A549 treated with GW870086 at 1 μM for 4 hours (cell line): ENCODE data around the gene KLK6. TPM values are rescaled to one million over a fixed set of nuclear protein-coding genes. Genes with fewer than 3 reads are reported as not detected.

ENCODE experiments used
- total RNA-seq: library from RNA; stranded (reverse); fragments of 200-300 nt; extraction: Qiagen RNA extraction; gene quantifications from 5 replicates; pipeline ENCODE4 v1.2.3, GENCODE V29; 2022; ENCODE audit warnings: low read depth

The KLK6 gene
- total RNA-seq: 0.15 to 1.5 TPM (median 0.28 TPM) in 5 replicates

GRCh38 chr19:50969413-50969760, at the start of gene KLK6:
Gene KLK6, minus strand, starts transcription at chr19:50969591. Its CDS starts 1,487 bp downstream, at chr19:50968104.

GRCh38 chr19:51001515-51001914, 32.1 kb upstream of the KLK6 start, which contains the start of gene KLK8:
Gene KLK8, minus strand, starts transcription at chr19:51001604. Its CDS starts 437 bp downstream, at chr19:51001167.

GRCh38 chr19:50983625-50984292, 14.4 kb upstream of the KLK6 start, which contains the start of gene KLK7:
Gene KLK7, minus strand, starts transcription at chr19:50983917. Its CDS starts 1,518 bp downstream, at chr19:50982399.

GRCh38 chr19:50952910-50953309, 16.5 kb downstream of the KLK6 start, which contains the start of gene KLK5:
Gene KLK5, minus strand, starts transcription at chr19:50953038. Its CDS starts 381 bp downstream, at chr19:50952657.

GRCh38 chr19:50911206-50912101, 57.9 kb downstream of the KLK6 start, which contains the start of gene KLK4:
Gene KLK4, minus strand, starts transcription at chr19:50911395. Its CDS starts 657 bp downstream, at chr19:50910738.

Other genes with a start within 250 kb of the KLK6 start
- gene SHANK1, start 249.8 kb downstream of the KLK6 start, total RNA-seq: 0.16 to 0.46 TPM (median 0.33 TPM) in 4 of 5 replicates, not detected in the other
- 6.0 to 10.5 TPM (median 9.2 TPM) in 5 replicates for gene CLEC11A, start 246.2 kb downstream of the KLK6 start, total RNA-seq
- gene GPR32, start 199.1 kb downstream of the KLK6 start, total RNA-seq: not detected in 5 replicates
- gene ACP4, start 179.2 kb downstream of the KLK6 start, total RNA-seq: not detected in 5 replicates
- gene KLK1, start 145.8 kb downstream of the KLK6 start, total RNA-seq: 0.16 to 0.46 TPM (median 0.17 TPM) in 3 of 5 replicates, not detected in the others
- not detected in 5 replicates for gene KLK15, start 136.0 kb downstream of the KLK6 start, total RNA-seq
- 0.17 TPM in 1 of 5 replicates, not detected in the others for gene KLK3, start 114.7 kb downstream of the KLK6 start, total RNA-seq
- 0.14 to 0.17 TPM in 2 of 5 replicates, not detected in the others for gene KLK2, start 96.2 kb downstream of the KLK6 start, total RNA-seq
- 0.19 to 0.61 TPM (median 0.43 TPM) in 3 of 5 replicates, not detected in the others for gene KLK4, start 58.2 kb downstream of the KLK6 start, total RNA-seq
- gene KLK5, start 16.6 kb downstream of the KLK6 start, total RNA-seq: 0.09 TPM in 1 of 5 replicates, not detected in the others
- gene KLK7, start 14.3 kb upstream of the KLK6 start, total RNA-seq: not detected in 5 replicates
- not detected in 5 replicates for gene KLK8, start 32.0 kb upstream of the KLK6 start, total RNA-seq
- 0.32 to 0.98 TPM (median 0.45 TPM) in 5 replicates for gene KLK10, start 50.1 kb upstream of the KLK6 start, total RNA-seq
- gene KLK11, start 57.0 kb upstream of the KLK6 start, total RNA-seq: 0.63 TPM in 1 of 5 replicates, not detected in the others
- gene KLK12, start 65.4 kb upstream of the KLK6 start, total RNA-seq: not detected in 5 replicates
- gene KLK13, start 95.5 kb upstream of the KLK6 start, total RNA-seq: 0.18 TPM in 1 of 5 replicates, not detected in the others
- 0.32 to 0.71 TPM (median 0.42 TPM) in 5 replicates for gene KLK14, start 113.3 kb upstream of the KLK6 start, total RNA-seq
- gene CTU1, start 138.8 kb upstream of the KLK6 start, total RNA-seq: 5.9 to 14.1 TPM (median 13.1 TPM) in 5 replicates
- gene SIGLEC9, start 155.3 kb upstream of the KLK6 start, total RNA-seq: 0.06 to 0.08 TPM in 2 of 5 replicates, not detected in the others
- not detected in 5 replicates for gene SIGLEC7, start 172.7 kb upstream of the KLK6 start, total RNA-seq